Progenitor cell of endocrine pancreas (in vitro differentiated cells): Measurements from ENCODE around the gene NPHP4. TPM values are rescaled to one million over a fixed set of nuclear protein-coding genes. Genes with fewer than 3 reads are reported as not detected.
"Not testable (repeated sequence)": the region's sequence is repeated elsewhere in the genome, so short reads cannot be mapped to it uniquely, and the experiment has no call there.

Experiments
- DNase-seq: peaks from one replicate; pipeline ENCODE4 v3.0.0; 2021; ENCODE audit warnings: low spot score; ENCODE audit not compliant: unreplicated experiment
- H3K27ac Mint-ChIP-seq: 2 replicates; pipeline ENCODE4 v1.8.0; 2021; ENCODE audit warnings: mild to moderate bottlenecking, moderate library complexity, mixed read lengths
- H3K27me3 Mint-ChIP-seq: 2 replicates; pipeline ENCODE4 v1.8.0; 2021; ENCODE audit warnings: mixed read lengths
- H3K36me3 Mint-ChIP-seq: 2 replicates; pipeline ENCODE4 v1.8.0; 2022; ENCODE audit warnings: mixed read lengths; ENCODE audit not compliant: insufficient read depth
- H3K4me1 Mint-ChIP-seq: 2 replicates; pipeline ENCODE4 v1.8.0; 2021; ENCODE audit warnings: low read depth, mixed read lengths
- H3K4me3 Mint-ChIP-seq: 2 replicates; pipeline ENCODE4 v1.8.0; 2021; ENCODE audit warnings: low read depth, mild to moderate bottlenecking, moderate library complexity, mixed read lengths
- H3K9me3 Mint-ChIP-seq: 2 replicates; pipeline ENCODE4 v1.8.0; 2021; ENCODE audit warnings: low read depth, mixed read lengths
- total RNA-seq: library from RNA; stranded (reverse); gene quantifications from 2 replicates; pipeline ENCODE4 v1.2.1, GENCODE V29; 2021
- TF ChIP-seq, protein P1 (sequence below): fragments of 200-600 bp; sonication (generic); IDR thresholded peaks from one replicate; pipeline ENCODE4 v1.5.0; 2021; ENCODE audit warnings: antibody characterized with exemption, mild to moderate bottlenecking; ENCODE audit not compliant: unreplicated experiment

Gene NPHP4
- total RNA-seq, 1 donor from 2014 or later, result 29.9 TPM

DNA sequence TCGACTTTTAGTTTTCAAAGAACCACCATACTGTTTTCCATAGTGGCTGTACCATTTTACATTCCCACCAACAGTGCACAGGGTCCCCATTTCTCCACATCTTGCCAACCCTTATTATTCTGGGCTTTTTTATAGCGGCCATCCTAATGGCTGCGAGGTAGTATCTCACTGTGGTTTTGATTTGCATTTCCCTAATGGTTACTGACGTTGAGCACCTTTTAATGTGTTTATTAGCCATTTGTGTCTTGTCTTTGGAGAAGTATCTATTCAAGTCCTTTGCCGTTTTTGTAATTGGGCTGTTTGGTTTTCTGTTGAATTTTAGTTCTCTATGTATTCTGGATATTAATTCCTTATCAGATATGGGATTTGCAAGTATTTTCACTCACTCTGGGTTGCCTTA is 31.1 kb upstream of the NPHP4 start:
- no peaks in the 10 kb centered on the region for H3K4me1 Mint-ChIP-seq
- no peak overlapping the region for H3K4me3 Mint-ChIP-seq
- no peaks in the 10 kb centered on the region for H3K9me3 Mint-ChIP-seq
- peaks cover 9% of the 10 kb centered on the region for H3K27me3 Mint-ChIP-seq
- DNase-seq, result no peak
- no peak overlapping the region for H3K27ac Mint-ChIP-seq
- no peaks in the 10 kb centered on the region for H3K36me3 Mint-ChIP-seq
- TF ChIP-seq, protein P1, sequence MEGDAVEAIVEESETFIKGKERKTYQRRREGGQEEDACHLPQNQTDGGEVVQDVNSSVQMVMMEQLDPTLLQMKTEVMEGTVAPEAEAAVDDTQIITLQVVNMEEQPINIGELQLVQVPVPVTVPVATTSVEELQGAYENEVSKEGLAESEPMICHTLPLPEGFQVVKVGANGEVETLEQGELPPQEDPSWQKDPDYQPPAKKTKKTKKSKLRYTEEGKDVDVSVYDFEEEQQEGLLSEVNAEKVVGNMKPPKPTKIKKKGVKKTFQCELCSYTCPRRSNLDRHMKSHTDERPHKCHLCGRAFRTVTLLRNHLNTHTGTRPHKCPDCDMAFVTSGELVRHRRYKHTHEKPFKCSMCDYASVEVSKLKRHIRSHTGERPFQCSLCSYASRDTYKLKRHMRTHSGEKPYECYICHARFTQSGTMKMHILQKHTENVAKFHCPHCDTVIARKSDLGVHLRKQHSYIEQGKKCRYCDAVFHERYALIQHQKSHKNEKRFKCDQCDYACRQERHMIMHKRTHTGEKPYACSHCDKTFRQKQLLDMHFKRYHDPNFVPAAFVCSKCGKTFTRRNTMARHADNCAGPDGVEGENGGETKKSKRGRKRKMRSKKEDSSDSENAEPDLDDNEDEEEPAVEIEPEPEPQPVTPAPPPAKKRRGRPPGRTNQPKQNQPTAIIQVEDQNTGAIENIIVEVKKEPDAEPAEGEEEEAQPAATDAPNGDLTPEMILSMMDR, result no peak

DNA sequence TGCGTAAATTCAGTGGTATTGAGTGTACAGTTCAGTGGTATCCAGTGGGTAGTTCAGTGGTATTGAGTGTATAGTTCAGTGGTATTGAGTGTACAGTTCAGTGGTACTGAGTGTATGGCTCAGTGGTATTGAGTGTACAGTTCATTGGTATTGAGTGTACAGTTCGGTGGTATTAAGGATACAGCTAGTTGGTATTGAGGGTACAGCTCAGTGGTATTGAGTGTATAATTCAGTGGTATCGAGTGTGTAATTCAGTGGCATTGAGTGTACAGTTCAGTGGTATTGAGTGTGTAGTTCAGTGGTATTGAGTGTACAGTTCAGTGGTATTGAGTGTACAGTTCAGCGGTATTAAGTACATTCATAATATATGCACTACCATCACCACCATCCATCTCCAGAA is 30.0 kb upstream of the NPHP4 start:
- Mint-ChIP-seq H3K36me3 (no peaks in the 10 kb centered on the region), H3K9me3 (no peaks in the 10 kb centered on the region), H3K4me3 (no peak overlapping the region), H3K27me3 (peaks cover 5% of the 10 kb centered on the region), H3K27ac (no peak overlapping the region), H3K4me1 (no peaks in the 10 kb centered on the region)
- TF ChIP-seq, protein P1, result no peak
- DNase-seq, result no peak

DNA sequence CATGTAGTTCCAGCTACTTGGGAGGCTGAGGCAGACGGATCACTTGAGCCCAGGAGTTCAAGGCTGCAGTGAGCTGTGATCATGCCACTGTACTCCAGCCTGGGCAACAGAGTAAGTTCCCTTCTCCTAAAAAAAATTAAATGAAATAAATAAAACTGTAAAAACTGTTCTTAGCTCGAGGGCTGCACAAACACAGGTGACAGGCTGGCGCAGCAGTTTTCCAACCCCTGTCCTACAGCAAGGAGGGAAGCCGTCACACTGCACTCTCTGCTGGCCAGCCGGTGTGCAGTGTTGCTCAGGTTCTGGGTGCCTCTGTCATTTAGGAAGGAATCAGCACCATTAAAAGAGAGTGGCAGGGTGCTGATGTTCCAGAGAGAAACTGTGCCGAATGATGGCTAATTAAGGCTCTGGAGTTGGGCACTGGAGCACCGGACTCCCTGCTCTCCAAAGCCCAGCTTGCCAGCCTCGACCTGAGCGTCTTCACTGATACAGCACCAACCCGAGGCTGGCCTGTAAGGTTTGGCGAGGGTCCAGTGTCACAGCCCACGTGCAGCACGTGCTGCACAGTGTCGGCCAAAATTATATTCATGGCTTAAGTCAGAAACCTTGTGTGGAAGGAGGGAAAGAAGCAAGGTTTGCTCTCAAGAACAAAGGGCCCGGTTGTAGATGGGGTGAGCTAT is 27.1 kb upstream of the NPHP4 start:
- Mint-ChIP-seq H3K27ac (no peak overlapping the region), H3K4me3 (no peak overlapping the region), H3K27me3 (no peaks in the 10 kb centered on the region), H3K4me1 (no peaks in the 10 kb centered on the region), H3K36me3 (no peaks in the 10 kb centered on the region), H3K9me3 (no peaks in the 10 kb centered on the region)
- DNase-seq, result no peak
- TF ChIP-seq, protein P1, result no peak

DNA sequence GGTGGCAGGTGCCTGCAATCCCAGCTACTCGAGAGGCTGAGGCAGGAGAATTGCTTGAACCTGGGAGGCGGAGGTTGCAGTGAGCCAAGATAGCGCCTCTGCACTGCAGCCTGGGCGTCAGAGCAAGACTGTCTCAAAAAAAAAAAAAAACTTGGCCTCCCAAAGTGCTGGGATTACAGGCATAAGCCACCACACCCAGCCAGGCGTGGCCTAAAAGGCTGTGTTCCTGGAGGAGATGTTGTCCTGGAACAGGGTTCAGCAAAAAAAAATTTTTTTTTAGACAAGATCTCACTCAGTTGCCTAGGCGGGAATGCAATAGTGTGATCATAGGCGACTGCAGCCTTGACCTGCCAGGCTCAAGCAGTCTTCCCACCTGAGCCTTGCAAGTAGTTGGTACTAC is 25.4 kb upstream of the NPHP4 start:
- DNase-seq, H3K9me3 Mint-ChIP-seq, H3K27me3 Mint-ChIP-seq, H3K36me3 Mint-ChIP-seq, H3K4me1 Mint-ChIP-seq, H3K4me3 Mint-ChIP-seq, H3K27ac Mint-ChIP-seq: not testable (repeated sequence)

DNA sequence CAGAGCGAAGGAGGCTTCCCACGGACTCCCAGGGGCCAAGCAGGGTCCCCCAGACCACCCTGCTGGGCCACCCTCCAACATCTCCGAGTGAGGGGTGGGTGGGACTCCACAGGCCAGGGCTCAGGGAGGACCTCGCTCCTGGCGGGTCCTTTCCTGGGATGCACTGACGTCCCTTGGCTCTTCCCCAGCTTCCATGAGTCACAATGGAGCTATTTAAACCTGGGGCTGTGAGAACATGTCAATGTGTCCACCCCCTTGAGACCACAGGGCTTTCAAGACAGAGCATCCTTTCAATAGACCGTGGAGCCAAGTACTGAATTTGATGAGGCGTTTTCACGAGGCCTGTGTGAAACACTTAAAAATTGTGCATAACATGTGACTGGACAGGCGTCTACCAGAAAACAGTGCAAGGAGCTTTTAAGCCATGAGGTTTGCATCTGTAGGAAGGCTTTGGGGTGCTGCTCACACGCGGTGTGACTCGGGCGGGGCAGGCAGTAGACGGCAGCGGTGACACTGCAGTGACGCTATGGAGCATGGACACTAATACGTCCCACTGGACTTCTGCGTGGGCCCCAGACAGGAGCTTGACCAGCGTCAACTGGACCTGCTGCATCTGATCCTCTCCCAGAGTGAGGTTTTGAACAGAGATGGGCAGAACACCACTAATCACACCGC is 24.1 kb upstream of the NPHP4 start:
- TF ChIP-seq, protein P1, result no peak
- H3K27ac Mint-ChIP-seq, result no peak overlapping the region
- H3K9me3 Mint-ChIP-seq, result no peaks in the 10 kb centered on the region
- no peaks in the 10 kb centered on the region for H3K27me3 Mint-ChIP-seq
- DNase-seq, result no peak
- no peaks in the 10 kb centered on the region for H3K4me1 Mint-ChIP-seq
- no peaks in the 10 kb centered on the region for H3K36me3 Mint-ChIP-seq
- H3K4me3 Mint-ChIP-seq, result no peak overlapping the region
